GM04503 (cell line): Measurements from ENCODE around the gene TMEM191B.
"Not testable (repeated sequence)": the region's sequence is repeated elsewhere in the genome, so short reads cannot be mapped to it uniquely, and the experiment has no call there.

Experiments used
- DNase-seq: peaks from one replicate; pipeline ENCODE4 v3.0.0-alpha.2; 2012; ENCODE audit warnings: low read depth

The TMEM191B gene

DNA sequence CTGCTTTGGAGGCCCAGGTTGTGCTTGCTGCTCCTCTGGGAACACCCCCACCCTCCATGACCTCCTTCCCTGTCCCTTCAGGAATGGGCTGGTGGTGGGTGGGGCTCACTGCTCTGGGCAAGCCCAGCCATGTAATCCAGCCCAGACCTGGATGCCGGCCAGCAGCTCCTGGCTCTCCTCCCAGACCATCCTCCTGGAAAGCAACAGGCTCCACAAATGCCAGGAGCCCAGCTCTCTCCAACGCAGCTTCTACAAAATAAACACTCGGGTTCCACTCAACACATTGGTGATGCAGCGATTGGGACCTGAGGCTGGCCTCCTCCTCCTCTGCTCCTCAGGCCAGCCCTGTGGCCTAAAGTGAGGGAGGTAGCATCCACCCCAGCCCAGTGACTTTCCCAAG, 30.9 kb downstream of the TMEM191B start:
- not testable (repeated sequence) for DNase-seq

DNA sequence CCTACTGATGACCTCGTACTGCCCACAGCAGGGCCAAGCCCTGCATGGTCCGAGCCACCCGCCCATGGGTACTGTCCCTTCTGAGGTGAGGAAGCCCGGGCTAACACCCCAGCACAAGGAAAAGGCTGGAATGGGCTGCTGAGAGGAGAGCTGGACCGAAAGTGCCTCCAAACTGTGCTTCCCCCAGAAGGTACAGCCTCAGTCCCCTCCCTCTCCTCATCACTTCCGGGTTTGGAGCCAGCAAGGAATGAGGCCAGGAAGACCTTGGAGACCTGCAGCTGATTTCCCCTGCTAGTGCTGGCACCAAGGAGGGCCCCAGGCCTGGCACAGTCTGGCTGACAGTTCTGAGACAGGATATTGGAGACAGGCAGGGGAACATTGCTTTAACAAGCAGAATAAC, 31.3 kb downstream of the TMEM191B start:
- not testable (repeated sequence) for DNase-seq

DNA sequence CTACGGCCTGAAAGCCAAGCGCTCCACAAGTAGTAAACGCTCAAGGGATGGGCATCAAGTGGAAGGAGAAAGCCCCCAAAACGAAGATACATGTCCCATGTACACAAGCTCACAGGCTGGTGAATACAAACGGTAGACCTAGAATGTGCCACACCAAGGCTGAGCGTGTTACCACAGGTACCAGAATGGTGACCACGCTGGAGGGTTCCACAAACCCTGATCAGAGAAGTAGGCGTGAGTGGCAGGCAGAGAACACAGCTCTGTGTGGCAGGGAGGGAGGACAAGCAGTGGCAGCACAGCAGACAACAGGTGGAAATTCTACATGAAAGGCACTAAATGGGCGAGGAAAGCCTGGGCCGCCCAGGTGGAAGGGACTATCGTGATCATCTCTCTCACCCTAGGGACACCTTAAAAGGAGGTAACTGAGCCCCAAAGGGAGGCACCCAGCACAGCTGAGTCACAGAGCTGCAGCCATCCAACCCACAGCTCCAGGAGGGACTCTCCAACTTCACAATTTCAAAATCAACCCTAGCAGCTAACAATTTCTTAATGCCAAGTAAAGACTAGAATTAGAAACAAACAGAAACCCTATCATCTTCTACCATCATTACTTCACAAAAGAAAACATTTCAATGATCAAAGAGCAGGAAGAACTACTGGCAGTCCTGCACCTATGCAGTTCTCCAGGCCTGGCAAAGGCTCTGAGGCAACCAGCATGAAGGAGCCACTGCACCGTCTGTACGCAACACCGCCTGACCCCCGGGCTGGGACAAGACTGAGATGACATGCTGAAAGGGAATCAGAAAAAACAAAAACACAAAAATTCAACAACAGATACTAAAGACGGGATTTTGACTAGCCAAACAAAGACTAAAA, 32.7 kb downstream of the TMEM191B start:
- not testable (repeated sequence) for DNase-seq

DNA sequence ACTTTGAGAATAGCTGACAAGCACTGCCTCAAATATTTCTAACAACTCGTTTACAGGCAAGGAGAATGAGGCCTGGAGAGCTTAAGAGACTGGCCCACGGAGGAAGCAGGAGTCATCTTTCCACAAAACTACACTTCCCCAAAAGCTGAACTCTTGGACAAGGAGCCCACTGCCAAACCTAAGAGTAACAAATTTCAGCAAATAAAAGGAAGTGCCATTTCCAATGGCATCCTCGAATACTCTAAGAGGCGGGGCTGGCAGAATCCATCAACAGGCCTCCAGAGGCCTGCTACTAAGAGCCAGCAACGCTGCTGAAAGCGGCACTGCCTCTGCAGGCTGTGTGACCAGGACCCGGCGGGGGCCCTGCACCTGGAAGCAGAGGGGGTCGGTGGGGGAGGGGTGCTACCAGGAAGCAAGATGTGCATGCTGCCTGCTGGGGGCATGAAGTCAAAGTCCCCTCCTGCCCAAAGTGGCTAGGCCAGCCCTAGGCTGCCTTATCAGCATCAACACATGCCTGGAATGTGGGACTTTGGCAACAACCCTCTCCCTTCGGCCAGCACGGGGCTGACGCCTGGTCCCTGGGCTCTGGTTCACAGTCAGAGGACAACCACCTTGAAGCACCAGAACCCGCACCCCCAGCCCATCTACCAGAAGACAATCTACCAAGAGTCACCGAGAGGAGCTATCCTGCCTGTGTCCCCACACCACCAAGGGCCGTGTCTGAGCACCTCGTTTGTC, 43.1 kb downstream of the TMEM191B start:
- DNase-seq = not testable (repeated sequence)

DNA sequence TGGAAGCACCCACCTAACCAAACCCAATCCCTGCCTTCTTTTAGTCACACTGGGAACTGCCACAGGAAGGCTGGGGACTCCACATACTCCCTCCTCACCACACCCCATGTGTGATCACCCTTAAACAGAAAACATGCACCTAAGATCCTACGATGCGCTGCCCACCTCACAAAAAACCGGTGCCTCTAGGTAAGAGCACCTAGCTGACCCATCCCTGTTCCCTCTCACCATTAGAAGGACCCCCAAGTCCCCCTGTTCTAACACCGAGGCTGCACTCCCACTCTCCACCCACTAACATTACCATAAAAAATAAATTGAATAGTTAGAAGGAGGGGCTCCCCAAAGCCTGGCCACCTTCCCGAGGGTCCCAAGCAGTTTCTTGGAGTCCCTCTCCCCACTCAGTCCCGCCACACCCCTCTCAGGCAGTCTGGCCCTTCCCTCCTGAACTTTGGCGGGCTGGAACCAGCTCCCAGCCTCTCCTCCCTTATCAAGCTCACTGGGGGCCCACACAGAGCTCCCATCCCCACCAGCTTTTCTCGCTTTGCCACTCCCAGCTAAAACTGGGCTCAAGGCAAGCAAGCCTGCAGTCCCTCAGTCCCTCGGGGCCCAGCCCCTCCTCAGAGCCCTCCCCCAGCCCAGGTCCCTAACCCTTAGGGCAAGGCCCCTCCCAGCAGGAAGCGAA, 46.0 kb downstream of the TMEM191B start:
- DNase-seq = not testable (repeated sequence)

DNA sequence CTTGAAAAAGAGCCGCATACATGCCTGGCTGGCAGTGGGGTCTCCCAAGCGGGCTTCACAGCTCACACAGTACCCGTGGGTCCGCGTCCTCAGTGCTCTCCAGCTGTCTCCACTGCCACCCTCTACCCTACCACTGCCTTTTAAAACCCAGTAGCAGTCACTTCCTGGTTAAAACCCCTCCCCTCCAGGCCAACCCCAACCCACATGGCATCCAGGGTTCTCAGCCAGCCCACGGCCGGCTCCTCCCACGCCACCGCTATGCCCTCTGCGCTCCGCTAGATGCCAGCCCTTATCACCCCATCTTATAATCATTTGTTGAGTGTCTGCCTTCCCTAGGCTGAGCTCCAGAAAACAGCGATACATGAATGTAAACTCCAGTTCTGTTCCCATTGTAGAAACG, 47.0 kb downstream of the TMEM191B start:
- DNase-seq = not testable (repeated sequence)

DNA sequence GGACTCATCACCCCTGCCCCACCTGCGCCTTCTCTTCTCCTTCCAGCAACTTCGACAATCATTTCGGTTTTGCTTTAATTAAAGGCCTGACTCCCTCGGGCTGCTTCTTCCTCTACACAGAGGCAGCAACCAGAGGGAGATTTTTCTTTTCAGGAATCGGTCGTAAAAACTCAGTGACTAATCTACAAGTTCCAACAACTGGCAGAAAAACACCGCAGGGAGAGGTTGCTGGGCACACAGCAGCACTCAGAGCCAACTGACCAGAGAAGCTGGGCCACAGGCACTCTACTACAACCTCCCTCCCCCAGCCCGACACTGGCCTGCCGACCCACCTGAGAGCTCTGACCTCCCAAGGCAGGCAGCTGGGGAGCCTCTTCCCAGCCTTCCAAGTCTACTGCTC, 48.1 kb downstream of the TMEM191B start:
- not testable (repeated sequence) for DNase-seq

DNA sequence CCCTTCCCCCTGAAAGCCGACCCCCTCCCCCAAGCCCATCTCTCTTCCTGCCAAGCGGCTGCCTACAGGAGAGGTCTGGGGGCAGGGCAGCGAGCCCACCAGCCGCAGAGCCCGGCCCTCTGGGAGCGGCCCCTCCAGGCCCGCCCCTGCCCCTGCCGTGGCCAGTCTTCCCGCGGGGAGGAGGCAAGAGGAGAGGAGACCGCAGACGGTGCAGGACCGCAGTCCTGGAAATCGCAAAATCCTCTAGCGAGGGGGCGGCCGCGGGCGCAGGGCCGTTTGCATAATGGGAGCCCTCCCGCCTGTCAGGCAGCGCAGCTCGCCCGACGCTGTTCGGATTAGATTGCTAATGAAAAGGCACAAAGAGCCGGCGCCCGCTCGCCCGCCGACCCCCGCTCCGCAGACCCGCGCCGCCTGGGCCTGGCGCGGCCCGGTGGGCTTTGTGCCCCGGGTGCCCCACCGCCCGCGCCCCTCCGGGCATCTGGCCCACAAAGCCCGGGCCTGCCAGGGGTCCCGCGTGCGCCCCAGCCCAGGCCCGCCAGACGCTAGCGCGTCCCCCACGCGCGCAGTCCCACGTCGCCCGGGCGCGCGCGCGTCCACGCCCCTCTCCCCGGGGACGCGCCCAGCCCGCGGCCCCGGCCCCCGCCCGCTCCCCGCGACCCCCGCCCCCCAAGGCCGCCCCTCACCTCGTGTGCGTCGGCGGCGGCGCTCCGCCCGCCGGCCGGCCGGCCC, 49.7 kb downstream of the TMEM191B start:
- not testable (repeated sequence) for DNase-seq

DNA sequence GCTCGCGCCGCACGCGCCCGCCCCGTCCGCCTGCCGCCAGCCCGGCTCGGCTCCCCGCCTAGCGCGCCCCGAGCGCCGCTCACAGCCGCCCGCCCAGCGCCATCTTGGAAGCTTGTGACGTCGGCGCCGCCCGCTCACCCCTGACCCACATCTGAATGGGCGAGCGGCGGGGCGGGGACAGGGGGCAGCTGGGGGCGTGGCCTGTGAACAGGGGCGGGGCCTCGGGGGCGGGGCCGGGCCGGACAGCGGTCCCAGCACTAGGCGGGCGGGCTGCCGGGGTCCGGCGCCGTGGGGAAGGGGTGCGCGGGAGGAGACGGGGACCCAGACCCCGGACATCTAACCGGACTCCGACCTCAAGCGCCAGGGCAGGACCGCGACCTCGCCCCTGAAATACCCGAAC, 50.2 kb downstream of the TMEM191B start:
- DNase-seq = not testable (repeated sequence)
